ENCODE data around the gene PTH1R. TPM values are rescaled to one million over a fixed set of nuclear protein-coding genes. Genes with fewer than 3 reads are reported as not detected.
A peak's percentile ranks its signal among the peaks of the same experiment; 100 is the strongest.

PTH1R gene
- total RNA-seq, 2 donors from 2014 or later, result 1.4 to 1.7 TPM

DNA sequence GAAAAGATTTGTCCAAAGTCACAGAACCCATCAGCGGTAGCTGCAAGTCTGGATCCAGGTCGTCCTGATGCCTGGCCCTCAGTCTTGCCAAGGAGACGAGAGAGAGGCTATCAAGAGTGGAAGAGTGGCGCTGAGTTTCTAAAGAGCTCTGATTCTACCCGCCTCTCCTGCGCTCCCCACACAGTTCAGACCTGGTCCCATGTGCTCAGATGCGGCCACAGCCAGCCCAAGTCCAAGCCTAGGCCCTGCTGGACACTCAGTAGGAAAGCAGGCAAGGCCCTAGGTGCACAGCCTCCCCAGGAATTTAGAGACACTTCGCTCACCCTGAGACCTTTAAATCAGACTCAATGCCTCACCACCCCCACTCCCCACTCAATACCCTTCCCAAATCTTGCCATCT is 66.7 kb downstream of the PTH1R start:
- no peak for ATAC-seq

DNA sequence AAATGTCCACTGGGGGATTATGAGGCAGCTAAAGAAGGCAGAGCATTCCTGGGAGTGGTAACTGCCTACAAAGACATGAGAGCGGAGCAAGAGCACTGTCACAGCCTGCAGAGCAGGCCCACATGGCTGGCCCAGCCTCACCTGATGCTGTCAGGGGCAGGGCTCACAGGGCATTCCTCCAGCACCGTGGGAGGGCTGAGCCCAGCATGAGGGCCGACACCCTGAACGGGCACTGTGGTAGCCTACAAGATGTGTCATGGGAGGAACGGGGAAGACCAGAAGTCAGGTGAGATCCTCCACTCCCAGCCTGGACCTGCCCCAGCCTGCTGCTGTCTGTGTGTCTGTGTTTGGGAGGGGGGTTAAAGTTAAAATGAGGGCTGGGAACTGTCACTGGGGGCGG is 68.9 kb downstream of the PTH1R start:
- ATAC-seq (peak; percentile 27), DNase-seq (peak; percentile 57 to 64)
- intact Hi-C loops (cut with DNase I, micrococcal nuclease), result no loop called here

More for the DNA sequence above, 66.7 kb downstream of the PTH1R start:
- DNase-seq, result no peak
- intact Hi-C loops (cut with DNase I, micrococcal nuclease), result no loop called here

DNA sequence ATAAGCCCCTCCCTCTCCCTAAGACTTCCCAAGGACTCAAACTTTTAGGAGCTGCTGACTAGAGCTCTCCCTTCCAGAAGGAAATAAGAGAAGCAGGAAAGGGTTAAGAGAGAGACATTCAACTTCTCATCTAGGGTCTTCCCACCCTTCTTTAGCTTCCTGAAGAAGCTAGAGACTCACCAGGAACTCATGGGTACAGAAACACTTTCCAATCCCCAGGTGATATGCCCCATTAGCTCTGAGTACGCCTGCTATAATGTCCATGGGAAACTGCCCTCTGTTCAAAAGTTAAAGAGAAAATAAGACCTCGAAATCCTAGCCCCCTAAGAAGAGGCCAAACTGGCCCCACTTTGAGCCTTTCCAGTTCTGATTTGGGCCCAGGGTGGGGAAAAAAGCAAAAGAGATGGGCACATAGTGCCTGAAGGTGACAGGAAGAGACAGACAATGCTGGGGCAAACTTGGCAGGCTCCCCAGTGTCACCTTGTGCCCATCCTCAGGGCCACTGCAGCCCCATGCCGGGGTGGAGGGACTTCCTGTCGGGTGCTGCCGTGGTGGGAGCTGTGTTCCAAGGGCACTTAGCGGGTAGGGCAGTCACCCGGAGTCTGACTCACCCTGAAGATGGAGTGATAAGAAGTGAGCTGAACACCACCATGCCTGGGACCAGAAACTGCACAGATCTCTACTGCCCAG is 69.5 kb downstream of the PTH1R start:
- intact Hi-C loops (cut with DNase I, micrococcal nuclease), result no loop called here
- peak; percentile 59 to 74 for DNase-seq
- ATAC-seq, result peak; percentile 31

DNA sequence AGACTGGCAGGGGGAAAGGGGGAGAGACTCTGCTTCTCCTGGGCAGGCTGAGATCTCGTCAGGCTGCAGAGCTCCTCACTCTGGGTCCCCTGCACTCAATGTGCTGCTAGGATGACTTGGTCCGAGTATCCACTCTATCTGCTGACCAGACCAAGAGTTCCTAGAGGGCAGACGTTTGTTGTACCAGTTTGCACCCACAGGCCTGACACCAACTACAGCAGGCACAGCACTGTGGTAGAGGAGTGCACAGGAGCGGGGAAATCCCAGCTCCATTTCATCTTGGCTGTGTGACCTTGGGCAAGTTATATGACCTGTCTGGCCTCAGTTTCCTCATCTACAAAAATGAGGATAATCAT is 70.0 kb downstream of the PTH1R start:
- intact Hi-C loops (cut with DNase I, micrococcal nuclease), result no loop called here
- no peak for ATAC-seq
- DNase-seq, result no peak

DNA sequence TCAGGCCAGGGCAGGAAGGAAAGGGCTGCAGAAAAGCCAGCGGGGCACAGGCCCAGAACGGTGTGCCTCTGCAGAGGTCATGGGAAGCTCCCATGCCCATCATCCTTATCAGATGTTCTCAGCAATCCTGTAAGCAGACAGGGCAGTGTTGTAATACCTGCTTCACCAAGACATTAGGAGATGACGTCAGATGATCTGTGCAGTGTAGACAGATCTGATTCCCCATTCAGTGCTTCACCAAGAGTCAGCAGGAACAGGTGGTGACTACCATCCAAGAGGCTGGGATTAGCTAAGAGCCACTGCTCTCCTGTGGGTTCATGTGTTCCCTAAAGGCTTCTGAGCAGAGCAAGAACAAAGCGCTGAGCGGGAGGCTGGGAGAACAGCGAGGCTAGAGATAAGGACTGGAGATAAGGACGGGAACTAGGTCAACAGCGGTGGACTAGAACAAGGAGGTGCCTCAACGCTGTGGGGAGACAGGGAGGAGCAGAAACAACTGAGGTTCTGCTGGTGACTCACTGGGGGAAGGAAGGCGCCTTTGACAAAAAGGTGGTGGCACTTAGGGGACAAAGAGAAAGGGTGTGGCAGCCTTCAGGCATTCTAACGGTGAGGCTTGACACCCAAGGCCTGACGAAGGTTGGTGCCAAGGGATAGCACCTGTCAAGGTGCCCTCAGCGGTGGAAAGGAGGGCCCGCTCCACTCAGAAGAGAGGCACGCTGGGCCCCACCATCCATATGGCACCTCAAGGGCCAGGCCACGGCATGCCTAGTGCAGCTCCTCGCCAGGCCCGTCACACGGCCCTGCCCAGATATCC is 70.7 kb downstream of the PTH1R start:
- ATAC-seq (peak; percentile 78), DNase-seq (peak; percentile 75 to 92)
- intact Hi-C loops (cut with DNase I, micrococcal nuclease), result no loop called here

DNA sequence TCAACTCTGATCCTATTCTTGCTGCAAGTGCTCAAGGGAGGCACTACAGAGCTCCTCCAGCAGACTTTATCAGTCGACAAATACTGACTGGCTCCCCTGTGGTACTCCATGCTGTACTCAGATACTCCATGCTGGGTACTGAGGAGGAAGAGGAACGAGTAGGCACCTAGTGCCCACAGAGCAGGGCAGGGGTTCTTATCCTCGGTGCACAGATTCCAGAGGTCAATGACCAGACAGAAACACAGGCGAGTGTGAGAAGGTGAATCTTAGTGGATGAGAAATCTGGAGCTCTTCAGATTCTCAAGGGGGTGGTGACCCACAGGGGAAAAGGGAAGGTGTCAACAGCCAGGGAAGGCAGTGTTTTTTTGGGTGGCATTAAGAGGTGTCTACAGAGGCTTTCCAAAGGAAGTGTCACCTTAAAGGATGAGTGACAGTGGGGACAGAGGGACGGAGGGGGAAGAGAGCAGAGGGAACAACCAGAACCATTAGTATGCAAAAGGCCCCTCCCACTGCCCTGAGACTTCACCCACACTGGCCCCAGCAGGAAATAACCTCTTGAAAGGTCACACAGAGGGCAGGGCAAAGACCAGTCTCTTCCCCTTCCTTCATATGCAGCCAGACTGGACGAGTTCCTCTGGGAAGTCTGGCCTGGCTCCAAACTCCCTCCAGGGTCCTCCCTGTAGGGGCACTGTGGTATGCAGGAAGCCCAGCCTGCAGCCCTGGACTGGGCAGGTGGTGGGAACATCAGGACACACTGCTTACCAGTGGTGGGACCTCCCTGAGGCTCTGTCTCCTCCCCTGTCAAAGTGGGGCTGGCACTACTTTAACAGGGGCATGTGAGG is 71.5 kb downstream of the PTH1R start:
- DNase-seq (peak; percentile 64 to 82), ATAC-seq (peak; percentile 50)
- intact Hi-C loops (cut with DNase I, micrococcal nuclease), result no loop called here

DNA sequence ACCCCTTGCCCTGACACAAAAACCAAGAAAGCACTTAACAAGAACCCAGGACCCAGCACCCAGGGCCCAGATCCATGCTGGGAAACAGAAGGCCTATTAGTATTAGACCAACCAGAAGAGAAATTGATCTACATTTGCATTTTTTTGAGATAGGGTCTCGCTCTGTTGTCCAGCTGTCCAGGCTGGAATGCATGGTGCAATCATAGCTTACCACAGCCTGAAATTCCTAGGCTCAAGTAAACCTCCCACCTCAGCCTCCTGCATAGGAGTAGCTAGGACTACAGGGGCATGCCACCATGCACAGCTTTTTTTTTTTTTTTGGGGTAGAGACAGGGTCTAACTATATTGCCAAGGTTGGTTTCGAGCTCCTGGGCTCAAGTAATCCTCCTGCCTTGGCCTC is 72.7 kb downstream of the PTH1R start:
- intact Hi-C loops (cut with DNase I, micrococcal nuclease), result no loop called here
- DNase-seq (no peak), ATAC-seq (no peak)

DNA sequence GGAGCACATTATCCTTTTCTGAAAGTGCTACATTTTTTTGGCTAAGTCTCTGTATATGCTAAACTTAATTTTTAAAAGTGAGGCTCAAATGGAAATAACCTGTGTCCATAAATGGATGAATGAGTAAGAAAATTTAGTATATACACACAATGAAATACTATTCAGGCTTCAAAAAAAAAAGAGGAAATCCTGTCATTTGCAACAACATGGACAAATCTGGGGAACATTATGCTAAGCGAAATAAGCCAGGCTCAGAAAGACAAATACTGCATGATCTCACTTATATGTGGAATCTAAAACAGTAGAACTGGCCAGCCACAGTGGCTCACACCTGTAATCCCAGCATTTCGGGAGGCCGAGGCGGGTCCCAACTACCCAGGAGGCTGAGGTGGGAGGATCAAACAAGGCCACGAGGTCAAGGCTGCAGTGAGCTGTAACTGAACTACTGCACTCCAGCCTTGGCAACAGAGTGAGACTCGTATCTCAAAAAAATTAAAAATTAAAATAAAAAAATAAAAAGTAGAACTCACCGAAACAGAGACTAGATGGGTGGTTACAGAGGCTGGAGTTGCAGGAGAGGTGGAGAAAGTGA is 73.2 kb downstream of the PTH1R start:
- intact Hi-C loops (cut with DNase I, micrococcal nuclease), result no loop called here
- DNase-seq, result no peak
- ATAC-seq, result no peak

DNA sequence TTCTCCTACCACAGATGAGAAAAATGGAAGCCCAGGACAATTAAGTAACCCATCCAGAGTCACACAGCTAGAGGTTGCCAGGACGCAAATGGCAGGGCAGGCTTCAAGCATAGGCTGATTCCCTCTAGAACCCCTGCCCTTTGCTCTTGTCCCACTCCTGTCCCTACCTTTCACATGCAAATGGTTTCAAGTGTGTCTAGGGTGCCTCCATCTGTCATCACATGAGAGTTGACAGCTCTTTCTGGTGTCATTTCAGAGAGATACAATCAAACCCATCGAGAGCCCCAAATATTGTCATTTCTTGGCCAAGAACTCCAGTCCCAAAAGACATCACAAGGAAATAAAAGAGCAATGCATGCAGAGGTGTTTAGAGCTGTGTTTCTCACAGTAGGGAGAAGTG is 75.3 kb downstream of the PTH1R start:
- no peak for ATAC-seq
- intact Hi-C loops (cut with DNase I, micrococcal nuclease), result no loop called here

More for the DNA sequence above, 75.3 kb downstream of the PTH1R start:
- no peak for DNase-seq

Other genes starting within 250 kb of the PTH1R start
- gene ALS2CL, start 184.0 kb upstream of the PTH1R start, total RNA-seq, result 10 to 100 TPM; 39.2 to 58.9 TPM
- under 1 TPM in 1 of 2 donors, not detected in 1; 0.17 TPM for gene TMIE, start 176.3 kb upstream of the PTH1R start, total RNA-seq
- gene PRSS50, start 159.9 kb upstream of the PTH1R start, total RNA-seq, result not detected
- gene MYL3, start 14.3 kb upstream of the PTH1R start, total RNA-seq, result under 1 TPM; 0.47 to 0.79 TPM
- 10 to 100 TPM; 40.0 to 54.4 TPM for gene CCDC12, start 99.0 kb downstream of the PTH1R start, total RNA-seq
- 10 to 100 TPM; 51.4 to 98.1 TPM for gene NBEAL2, start 101.9 kb downstream of the PTH1R start, total RNA-seq